ENCODE measurements around the gene GPR3.

Gene GPR3

GRCh38 chr1:27358928-27359313 is 33.5 kb upstream of the GPR3 start:
- no peak for DNase-seq

GRCh38 chr1:27359822-27360158 is 32.6 kb upstream of the GPR3 start:
- no peak for DNase-seq

- DNase-seq, result no peak
These were observed 32.0 kb upstream of the GPR3 start for GRCh38 chr1:27360159-27361043.

- no peak for DNase-seq
These were observed 31.4 kb upstream of the GPR3 start for GRCh38 chr1:27361044-27361402.

DNA sequence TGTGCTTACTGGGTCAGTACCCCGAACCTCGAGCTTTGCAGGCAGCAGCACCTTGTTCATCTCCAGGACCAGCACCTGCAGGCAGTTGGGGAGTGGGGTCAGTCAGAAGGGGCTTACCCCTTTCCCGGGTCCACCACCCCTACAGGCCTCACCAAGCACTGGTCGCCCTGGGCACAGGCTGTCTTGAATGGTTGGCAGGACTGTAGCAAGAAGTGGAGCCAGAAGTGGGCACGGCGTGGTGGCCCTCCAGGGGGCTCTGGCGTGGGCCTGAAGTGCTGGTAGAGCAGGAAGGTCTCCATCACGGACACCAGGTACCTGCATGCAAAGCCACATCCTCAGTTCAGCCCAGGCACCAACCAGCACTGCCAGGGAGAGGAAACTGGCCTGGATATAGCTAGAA is 30.9 kb upstream of the GPR3 start:
- DNase-seq, result no peak

DNA sequence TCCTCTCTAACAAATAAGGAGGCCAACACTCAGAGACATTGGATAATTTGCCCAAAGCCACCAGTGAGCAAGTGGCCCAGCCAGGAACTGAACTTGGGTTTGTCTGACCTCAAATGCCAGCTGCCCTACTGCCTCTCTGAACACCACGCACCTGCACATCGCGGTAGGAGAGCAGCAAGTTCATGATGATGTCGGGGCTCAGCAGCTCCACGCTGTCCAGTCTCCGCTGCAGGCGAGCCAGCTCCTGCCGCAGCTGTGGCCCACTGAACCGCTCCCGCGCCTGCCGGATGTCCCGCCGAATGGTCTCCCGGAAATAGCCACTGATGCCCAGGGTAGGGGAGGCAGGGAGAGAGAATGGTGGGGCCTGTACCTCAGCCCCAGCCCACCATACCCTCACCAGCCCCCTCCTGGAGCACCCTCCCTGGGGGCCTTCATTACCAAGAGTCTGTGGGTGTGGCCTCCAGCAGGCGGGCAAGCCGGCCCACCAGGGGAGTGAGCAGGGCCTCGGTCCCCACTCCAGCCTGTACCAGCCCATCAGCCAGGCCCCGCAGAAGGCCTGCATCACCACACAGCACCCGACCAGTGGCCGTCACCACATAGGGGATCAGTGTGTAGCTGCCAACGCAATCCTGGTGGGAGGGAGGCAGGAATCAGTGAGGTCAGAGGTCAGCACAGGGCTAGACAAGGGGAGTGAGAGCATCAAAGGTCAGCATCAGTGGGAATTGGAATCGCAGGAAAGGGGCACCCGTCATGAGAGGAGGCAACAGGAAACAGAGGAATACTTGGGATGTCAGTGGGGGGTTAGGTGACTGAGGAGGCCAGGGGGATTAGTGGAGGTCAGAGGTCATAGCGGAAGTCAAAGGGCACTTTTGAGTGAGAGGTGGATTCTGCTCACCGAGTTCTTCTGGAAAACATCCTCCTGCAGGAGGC is 28.4 kb upstream of the GPR3 start:
- DNase-seq, result no peak

GRCh38 chr1:27364696-27365371 is 27.6 kb upstream of the GPR3 start:
- DNase-seq, result no peak

DNA sequence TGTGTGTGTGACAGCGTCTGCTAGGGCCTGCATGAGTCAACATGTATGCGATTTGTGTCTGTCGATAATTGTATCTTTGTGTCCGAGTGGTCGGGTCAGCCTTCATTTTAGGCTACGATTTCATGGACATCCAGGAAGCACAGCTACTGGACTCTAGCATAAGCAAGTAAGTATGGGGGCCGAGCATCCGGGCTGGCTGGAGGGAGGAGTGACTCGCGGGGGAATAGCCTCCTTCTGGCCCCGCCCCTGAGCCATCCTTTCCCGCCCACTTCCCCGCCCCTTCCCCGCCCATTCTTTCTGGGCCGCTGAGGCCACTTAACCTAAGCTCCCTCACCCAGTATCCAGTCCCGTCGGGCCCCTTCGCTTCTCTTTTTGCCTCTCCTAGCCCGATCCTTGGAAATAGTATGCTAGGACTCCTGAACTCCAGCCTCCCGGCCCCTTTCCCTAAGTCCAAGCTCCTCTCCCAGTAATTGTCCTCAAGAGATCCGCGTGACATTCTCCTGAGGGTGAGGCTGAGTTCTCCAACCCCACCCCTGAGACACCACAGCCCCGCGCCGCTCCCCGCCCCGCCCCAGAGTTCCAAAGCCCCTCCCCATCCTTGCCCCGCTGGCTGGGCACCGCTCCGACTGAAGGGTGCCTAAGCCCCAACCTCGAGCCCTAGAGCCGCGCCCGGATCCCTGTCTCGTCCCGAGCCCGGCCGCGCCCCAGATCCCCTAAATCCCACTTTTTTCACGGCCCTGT is 26.9 kb upstream of the GPR3 start:
- peak; percentile 90 for DNase-seq

DNA sequence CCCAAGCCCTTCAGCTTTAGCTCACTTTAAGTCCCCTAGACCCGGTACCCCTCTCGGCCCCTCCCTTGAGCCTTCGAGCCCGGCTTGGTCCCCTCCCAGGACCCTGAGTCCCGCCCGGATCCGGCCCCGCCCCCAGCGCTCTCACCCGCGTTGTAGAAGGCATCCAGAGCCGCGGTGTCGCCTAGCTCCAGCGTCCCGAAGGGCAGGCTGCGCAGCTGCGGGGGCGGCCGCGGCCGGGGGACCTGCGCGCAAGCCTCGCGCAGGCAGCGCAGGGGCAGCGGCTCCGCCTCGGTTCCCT is 26.4 kb upstream of the GPR3 start:
- DNase-seq, result peak; percentile 86

GRCh38 chr1:27366411-27367159 is 25.8 kb upstream of the GPR3 start, which contains the start of gene MAP3K6:
MAP3K6 (minus strand) TSS chr1:27366961; CDS start chr1:27366597, 364 bp downstream.
- DNase-seq, result peak; percentile 82

GRCh38 chr1:27367160-27367650 is 25.2 kb upstream of the GPR3 start:
- DNase-seq, result no peak

DNA sequence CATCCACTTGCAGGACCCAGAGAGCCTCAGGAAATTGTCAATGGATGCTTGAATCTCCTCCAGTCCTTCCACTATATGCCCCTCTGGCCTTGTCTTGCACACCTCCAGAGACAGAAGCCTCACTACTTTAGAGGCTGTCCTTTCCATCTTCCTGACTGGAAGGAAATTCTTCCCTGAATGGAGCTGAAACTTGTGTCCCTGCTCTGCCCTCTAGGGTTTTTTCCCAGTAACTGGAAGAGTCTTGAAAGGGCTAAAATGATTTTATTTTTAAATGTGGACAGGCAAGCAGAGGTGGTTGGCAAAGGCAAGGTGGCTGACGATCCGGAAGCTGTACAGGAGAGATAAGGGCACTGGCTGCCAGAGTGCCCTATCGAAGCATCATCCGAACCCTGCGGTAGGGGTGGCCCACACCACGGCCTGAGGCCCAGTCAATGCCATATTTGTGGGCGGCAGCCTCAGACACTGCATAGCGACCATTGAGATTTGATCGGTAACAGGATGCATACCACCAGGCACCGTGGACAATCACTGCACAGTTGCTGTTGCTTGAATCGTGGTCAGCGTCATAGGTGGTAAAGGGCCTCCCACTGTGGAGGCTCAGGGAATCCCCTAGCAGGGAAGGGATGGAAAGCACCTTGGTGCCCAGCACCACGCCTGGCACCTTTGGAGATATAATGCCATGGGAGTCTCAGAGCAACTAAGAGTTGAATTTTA is 23.4 kb upstream of the GPR3 start:
- no peak for DNase-seq

DNA sequence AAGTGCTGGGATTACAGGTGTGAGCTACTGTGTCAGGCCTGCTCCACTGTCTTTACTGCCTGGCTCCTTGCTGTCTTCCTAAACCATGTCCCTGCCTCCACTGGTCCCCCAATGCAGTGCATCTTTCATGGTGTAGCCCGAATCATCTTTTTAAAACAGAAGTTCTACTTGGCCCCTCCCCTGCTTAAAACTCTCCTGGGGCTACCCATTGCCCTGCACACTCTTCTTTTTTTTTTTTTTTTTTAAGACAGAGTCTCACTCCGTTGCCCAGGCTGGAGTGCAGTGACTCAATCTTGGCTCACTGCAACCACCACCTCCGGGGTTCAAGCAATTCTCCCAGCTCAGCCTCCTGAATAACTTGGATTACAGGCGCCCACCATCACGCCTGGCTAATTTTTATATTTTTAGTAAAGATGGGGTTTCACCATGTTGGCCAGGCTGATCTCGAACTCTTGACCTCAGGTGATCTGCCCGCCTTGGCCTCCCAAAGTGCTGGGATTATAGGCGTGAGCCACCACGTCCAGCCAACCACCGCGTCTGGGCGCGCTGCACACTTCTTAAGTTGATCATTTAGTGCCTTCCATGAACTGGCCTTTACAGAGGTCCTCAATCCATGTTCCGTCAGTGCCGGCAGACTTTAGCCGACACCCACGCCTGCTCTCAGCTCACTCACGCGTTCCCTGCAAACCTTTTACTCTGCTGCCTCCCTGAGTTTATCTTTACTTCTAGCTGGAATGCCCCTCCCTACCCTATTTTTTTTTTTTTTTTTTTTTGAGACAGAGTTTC is 20.2 kb upstream of the GPR3 start:
- DNase-seq, result no peak

- no peak for DNase-seq
These were observed 19.4 kb upstream of the GPR3 start for GRCh38 chr1:27372808-27373690.

- no peak for DNase-seq
These were observed 17.9 kb upstream of the GPR3 start, which contains the start of gene FCN3 for GRCh38 chr1:27374362-27375086. FCN3 (minus strand) TSS chr1:27374824; CDS start chr1:27374818, 6 bp downstream.

- DNase-seq, result no peak
These were observed 14.5 kb upstream of the GPR3 start for GRCh38 chr1:27377760-27378495.

GRCh38 chr1:27379564-27380122 is 12.8 kb upstream of the GPR3 start:
- peak; percentile 48 for DNase-seq
